Stomach (tissue), 9 donors: Measurements from ENCODE around the gene FAM222A. TPM values are rescaled to one million over a fixed set of nuclear protein-coding genes. Genes with fewer than 3 reads are reported as not detected.
A peak's percentile ranks its signal among the peaks of the same experiment; 100 is the strongest.

Experiments
- DNase-seq, 2 donors: peaks; one replicate each; pipeline versions ENCODE4 v3.0.0 to v3.0.0-alpha.2; 2013 to 2019
- H3K27ac ChIP-seq, 5 donors: fragments of 200-600 bp in 4 of 5; sonication (generic) in 4 of 5; one replicate each; pipeline ENCODE4 v1.5.1; 2013 to 2019; ENCODE audit warnings: mild to moderate bottlenecking in 1 of 5, moderate library complexity in 1 of 5
- H3K27me3 ChIP-seq, 3 donors: fragments of 200-600 bp; sonication (generic); one replicate each; pipeline ENCODE4 v1.5.1; 2017 to 2019; ENCODE audit warnings: mixed run types in 1 of 3
- H3K36me3 ChIP-seq, 4 donors: fragments of 200-600 bp; sonication (generic); 1 replicate in 3 of 4; 2 replicates in 1 of 4; pipeline ENCODE4 v1.5.1; 2016 to 2019
- H3K4me1 ChIP-seq, 4 donors: fragments of 200-600 bp; sonication (generic); one replicate each; pipeline ENCODE4 v1.5.1; 2016 to 2019
- H3K4me3 ChIP-seq, 4 donors: fragments of 200-600 bp; sonication (generic) in 3 of 4; one replicate each; pipeline ENCODE4 v1.5.1; 2016 to 2019; ENCODE audit warnings: mild to moderate bottlenecking in 1 of 4
- H3K9me3 ChIP-seq, 4 donors: fragments of 200-600 bp; sonication (generic); one replicate each; pipeline ENCODE4 v1.5.1; 2016 to 2019
- CTCF ChIP-seq, 7 experiments: fragments of 450-650 bp in 4 of 7; fragments of 200-600 bp in 3 of 7; sonication (generic) in 3 of 7; IDR thresholded peaks; one replicate each; pipeline ENCODE4 v1.5.1; 2016 to 2019; ENCODE audit warnings: antibody characterized with exemption in 7 of 7, control low read depth in 2 of 7, mild to moderate bottlenecking in 1 of 7
- EP300 ChIP-seq: sonication (generic); formaldehyde crosslinking; IDR thresholded peaks from one replicate; pipeline ENCODE4 v1.6.1; 2017; ENCODE audit warnings: antibody characterized with exemption
- POLR2A ChIP-seq, 4 donors: fragments of 450-650 bp; IDR thresholded peaks; one replicate each; pipeline ENCODE4 v1.6.1; 2016; ENCODE audit warnings: antibody characterized with exemption in 4 of 4, control low read depth in 2 of 4, mild to moderate bottlenecking in 1 of 4, moderate library complexity in 1 of 4
- POLR2AphosphoS5 ChIP-seq, 3 donors: sonication (generic); formaldehyde crosslinking; IDR thresholded peaks; one replicate each; pipeline ENCODE4 v1.6.1; 2016; ENCODE audit warnings: antibody characterized with exemption in 3 of 3
- WGBS, 5 donors: extraction: QIAGEN DNeasy Blood & Tissue Kit in 3 of 5; methylation state at CpG; one replicate each; pipeline versions ENCODE4 v1.1.5 to v1.1.7; 2013 to 2018; 5-methylcytosine and 5-hydroxymethylcytosine counted together
- intact Hi-C: fragments of 100-400 bp; cut with DNase I; formaldehyde crosslinking; loops from one replicate; pipeline ENCODE4 v1.15.1; 2023; ENCODE audit warnings: low total_unique reads
- polyA plus RNA-seq, 3 donors: library from polyadenylated mRNA; stranded (reverse); fragments of 200-250 nt; gene quantifications; one replicate each; pipeline ENCODE4 v1.2.3, GENCODE V29; 2013
- total RNA-seq, 5 donors: library from RNA; depleted of rRNA; stranded (reverse); fragments of >200 nt; gene quantifications; one replicate each; pipeline versions ENCODE4 v1.1.0 to v1.2.3, GENCODE V29; 2014 to 2016
- donor health status: healthy with polysubstance abuse.
- donor health status: Bipolar disorder and iron deficiency.
- donor health status: healthy.

FAM222A gene
- total and polyA plus RNA-seq, 8 donors: 1.7 to 19.7 (median 4.5) TPM

- intact Hi-C loops: no loop called here
- TF ChIP-seq POLR2AphosphoS5 (IDR thresholded peaks at IDR 0.05) (no peak), EP300 (no peak), CTCF (IDR thresholded peaks at IDR 0.05) (no peak), POLR2A (IDR thresholded peaks at IDR 0.05) (no peak)
- Histone ChIP-seq H3K4me3 (no peak overlapping the region), H3K27ac (no peak overlapping the region), H3K4me1 (peaks cover 0 to 6% (median 0%) of the 10 kb centered on the region in 4 donors), H3K27me3 (no peaks in the 10 kb centered on the region), H3K36me3 (no peaks in the 10 kb centered on the region), H3K9me3 (no peaks in the 10 kb centered on the region)
- DNase-seq: peak in 1 of 2 donors; percentile 47
- 43 to 73% (median 59%) methylated on average over 8 of the region's 8 CpGs for WGBS, 5 donors
Measured at GRCh38 chr12:109744986-109745942, 31.6 kb downstream of the FAM222A start.

- Histone ChIP-seq H3K36me3 (no peaks in the 10 kb centered on the region), H3K4me3 (no peak overlapping the region), H3K9me3 (peaks cover 0 to 16% (median 14%) of the 10 kb centered on the region in 4 donors), H3K4me1 (peaks cover 0 to 23% (median 10%) of the 10 kb centered on the region in 4 donors), H3K27me3 (no peaks in the 10 kb centered on the region), H3K27ac (peak overlapping the region in 2 of 5 donors; percentile 9 to 24)
- peak in 1 of 2 donors; percentile 23 for DNase-seq
- intact Hi-C loops: no loop called here
- 53 to 79% (median 63%) methylated on average over 6 of the region's 6 CpGs for WGBS, 5 donors
- TF ChIP-seq POLR2A (IDR thresholded peaks at IDR 0.05) (no peak), EP300 (no peak), CTCF (IDR thresholded peaks at IDR 0.05) (no peak), POLR2AphosphoS5 (IDR thresholded peaks at IDR 0.05) (no peak)
Measured at GRCh38 chr12:109752117-109753053, 38.8 kb downstream of the FAM222A start.

- Histone ChIP-seq H3K9me3 (peaks cover 0 to 20% (median 14%) of the 10 kb centered on the region in 4 donors), H3K27me3 (no peaks in the 10 kb centered on the region), H3K27ac (peak overlapping the region in 2 of 5 donors; percentile 8 to 19), H3K4me1 (peaks cover 0 to 23% (median 10%) of the 10 kb centered on the region in 4 donors), H3K4me3 (no peak overlapping the region), H3K36me3 (no peaks in the 10 kb centered on the region)
- peak in 1 of 2 donors; percentile 23 for DNase-seq
- no peak for TF ChIP-seq POLR2AphosphoS5 (IDR thresholded peaks at IDR 0.05)
- no peak for TF ChIP-seq EP300
- 43 to 67% (median 52%) methylated on average over 5 of the region's 5 CpGs for WGBS, 5 donors
- intact Hi-C loops: no loop called here
Measured at GRCh38 chr12:109753054-109753401, 39.4 kb downstream of the FAM222A start.

- Histone ChIP-seq H3K4me1 (peaks cover 0 to 23% (median 10%) of the 10 kb centered on the region in 4 donors), H3K4me3 (no peak overlapping the region), H3K27ac (peak overlapping the region in 1 of 5 donors; percentile 8), H3K27me3 (no peaks in the 10 kb centered on the region), H3K9me3 (peaks cover 0 to 20% (median 14%) of the 10 kb centered on the region in 4 donors), H3K36me3 (no peaks in the 10 kb centered on the region)
- DNase-seq: peak in 1 of 2 donors; percentile 16
- WGBS, 5 donors: 16 to 33% (median 27%) methylated on average over 2 of the region's 2 CpGs
- intact Hi-C loops: no loop called here
- TF ChIP-seq CTCF (IDR thresholded peaks at IDR 0.05): no peak
- TF ChIP-seq EP300: no peak
- TF ChIP-seq POLR2A (IDR thresholded peaks at IDR 0.05): no peak
- TF ChIP-seq POLR2AphosphoS5 (IDR thresholded peaks at IDR 0.05): no peak
Measured at GRCh38 chr12:109753959-109754358, 40.3 kb downstream of the FAM222A start.
